Smooth muscle cell (in vitro differentiated cells): ENCODE results near the gene TP53AIP1. TPM values are rescaled to one million over a fixed set of nuclear protein-coding genes. Genes with fewer than 3 reads are reported as not detected.
A peak's percentile ranks its signal among the peaks of the same experiment; 100 is the strongest.

Experiments
- DNase-seq: peaks from one replicate; lab custom pipeline; 2025; ENCODE audit not compliant: unreplicated experiment; lab: John Stamatoyannopoulos, UW
- H2AFZ ChIP-seq: fragments of 200-600 bp; sonication (generic); 2 replicates; pipeline ENCODE4 v1.6.0; 2016; ENCODE audit warnings: antibody characterized with exemption, low read depth, mild to moderate bottlenecking
- H3F3A ChIP-seq: fragments of 200-600 bp; sonication (generic); 2 replicates; pipeline ENCODE4 v1.6.0; 2017; ENCODE audit warnings: antibody characterized with exemption, low read depth
- H3K27ac ChIP-seq: fragments of 200-600 bp; sonication (generic); 2 replicates; pipeline ENCODE4 v1.5.1; 2016; ENCODE audit warnings: low read depth, mild to moderate bottlenecking
- H3K27me3 ChIP-seq: fragments of 200-600 bp; sonication (generic); 2 replicates; pipeline ENCODE4 v1.6.1; 2016; ENCODE audit warnings: low read depth, mild to moderate bottlenecking
- H3K36me3 ChIP-seq: fragments of 200-600 bp; sonication (generic); 2 replicates; pipeline ENCODE4 v1.5.1; 2016; ENCODE audit warnings: low read depth
- H3K4me1 ChIP-seq: fragments of 200-600 bp; sonication (generic); 2 replicates; pipeline ENCODE4 v1.5.1; 2016; ENCODE audit warnings: low read depth
- H3K4me2 ChIP-seq: fragments of 200-600 bp; sonication (generic); 2 replicates; pipeline ENCODE4 v1.6.0; 2016; ENCODE audit warnings: mild to moderate bottlenecking
- H3K4me3 ChIP-seq: fragments of 200-600 bp; sonication (generic); 2 replicates; pipeline ENCODE4 v1.5.1; 2016; ENCODE audit warnings: mild to moderate bottlenecking
- H3K79me2 ChIP-seq: fragments of 200-600 bp; sonication (generic); 2 replicates; pipeline ENCODE4 v1.6.0; 2016; ENCODE audit warnings: low read depth, mild to moderate bottlenecking
- H3K9ac ChIP-seq: fragments of 200-600 bp; sonication (generic); 2 replicates; pipeline ENCODE4 v1.6.0; 2016; ENCODE audit warnings: low read depth
- H3K9me3 ChIP-seq: fragments of 200-600 bp; sonication (generic); replicated peaks from 2 replicates; pipeline ENCODE4 v1.5.1; 2016; ENCODE audit warnings: low read depth
- H4K20me1 ChIP-seq: fragments of 200-600 bp; sonication (generic); 2 replicates; pipeline ENCODE4 v1.6.0; 2016; ENCODE audit warnings: low read depth
- CTCF ChIP-seq: fragments of 200-600 bp; sonication (generic); IDR thresholded peaks from 2 replicates; pipeline ENCODE4 v1.5.1; 2017; ENCODE audit warnings: borderline replicate concordance, mild to moderate bottlenecking, antibody characterized with exemption; ENCODE audit not compliant: insufficient read depth, poor library complexity, severe bottlenecking
- WGBS: methylation state at CpG from one replicate; pipeline ENCODE4 v1.1.7; 2016; ENCODE audit warnings: low lambda C conversion rate; 5-methylcytosine and 5-hydroxymethylcytosine counted together
- polyA plus RNA-seq: library from polyadenylated mRNA; unstranded; fragments of >200 nt; fragmentation: Nextera tagmentation; extraction: Ambion mirVana; gene quantifications from 2 replicates; pipeline ENCODE4 v1.2.1, GENCODE V29; 2016
- total RNA-seq: library from RNA; depleted of rRNA; stranded (reverse); fragments of >200 nt; gene quantifications from 2 replicates; pipeline ENCODE4 v1.2.3, GENCODE V29; 2014

Gene TP53AIP1
- total and polyA plus RNA-seq, 2 experiments from 2014 or later, result 0.38 to 0.81 TPM

- H3K36me3 ChIP-seq, result no peaks in the 10 kb centered on the region
- H4K20me1 ChIP-seq, result no peaks in the 10 kb centered on the region
- H3K4me2 ChIP-seq, result peak overlapping the region; percentile 93
- H3K4me3 ChIP-seq, result peak overlapping the region; percentile 57
- peak overlapping the region; percentile 79 for H2AFZ ChIP-seq
- no peak overlapping the region for H3K9ac ChIP-seq
- no peaks in the 10 kb centered on the region for H3K9me3 ChIP-seq
- WGBS, result 3% methylated on average over 25 of the region's 45 CpGs
- no peaks in the 10 kb centered on the region for H3K79me2 ChIP-seq
- peaks cover 34% of the 10 kb centered on the region for H3K4me1 ChIP-seq
- no peak overlapping the region for H3K27ac ChIP-seq
- peaks cover 27% of the 10 kb centered on the region for H3K27me3 ChIP-seq
- no peak for DNase-seq
- peaks cover 13% of the 10 kb centered on the region for H3F3A ChIP-seq
- TF ChIP-seq CTCF, result peak; percentile 44
Measured at GRCh38 chr11:128905345-128906184, 37.1 kb downstream of the TP53AIP1 start.

GRCh38 chr11:128904656-128905344, 37.9 kb downstream of the TP53AIP1 start:
- DNase-seq, result no peak
- WGBS, result 3% methylated on average over 16 of the region's 25 CpGs
- Histone ChIP-seq H3K4me1 (peaks cover 34% of the 10 kb centered on the region), H4K20me1 (no peaks in the 10 kb centered on the region), H3K79me2 (no peaks in the 10 kb centered on the region), H2AFZ (peak overlapping the region; percentile 79), H3K27me3 (peaks cover 35% of the 10 kb centered on the region), H3K36me3 (no peaks in the 10 kb centered on the region), H3F3A (peaks cover 13% of the 10 kb centered on the region), H3K4me2 (peak overlapping the region; percentile 93), H3K9ac (no peak overlapping the region), H3K9me3 (no peaks in the 10 kb centered on the region), H3K4me3 (peak overlapping the region; percentile 57), H3K27ac (no peak overlapping the region)
- no peak for TF ChIP-seq CTCF

GRCh38 chr11:128904303-128904655, 38.4 kb downstream of the TP53AIP1 start:
- H3K79me2 ChIP-seq, result no peaks in the 10 kb centered on the region
- WGBS, result 37% methylated on average over 14 of the region's 14 CpGs
- no peak overlapping the region for H3K27ac ChIP-seq
- peaks cover 13% of the 10 kb centered on the region for H3F3A ChIP-seq
- H3K36me3 ChIP-seq, result no peaks in the 10 kb centered on the region
- H2AFZ ChIP-seq, result no peak overlapping the region
- no peak overlapping the region for H3K4me3 ChIP-seq
- H3K9me3 ChIP-seq, result no peaks in the 10 kb centered on the region
- H4K20me1 ChIP-seq, result no peaks in the 10 kb centered on the region
- no peak for DNase-seq
- H3K4me2 ChIP-seq, result peak overlapping the region; percentile 93
- H3K27me3 ChIP-seq, result peaks cover 35% of the 10 kb centered on the region
- peaks cover 34% of the 10 kb centered on the region for H3K4me1 ChIP-seq
- TF ChIP-seq CTCF, result no peak
- no peak overlapping the region for H3K9ac ChIP-seq
